KOPT-K1 (cell line): ENCODE measurements around the gene KRT222.

Source experiments
- H3K27ac ChIP-seq: fragments of 200-600 bp; sonication (generic); 2 replicates; pipeline ENCODE4 v1.5.1; 2016; ENCODE audit warnings: antibody characterized with exemption, mild to moderate bottlenecking, low read depth, low read length; ENCODE audit not compliant: poor library complexity, severe bottlenecking
- H3K36me3 ChIP-seq: fragments of 200-600 bp; sonication (generic); 2 replicates; pipeline ENCODE4 v1.5.1; 2017; ENCODE audit warnings: antibody characterized with exemption, mild to moderate bottlenecking, low read length, moderate library complexity; ENCODE audit not compliant: insufficient read depth
- H3K9me3 ChIP-seq: fragments of 200-600 bp; sonication (generic); 2 replicates; pipeline ENCODE4 v1.5.1; 2017; ENCODE audit warnings: antibody characterized with exemption, low read length, mild to moderate bottlenecking; ENCODE audit not compliant: insufficient read depth, poor library complexity, severe bottlenecking

Gene KRT222

DNA sequence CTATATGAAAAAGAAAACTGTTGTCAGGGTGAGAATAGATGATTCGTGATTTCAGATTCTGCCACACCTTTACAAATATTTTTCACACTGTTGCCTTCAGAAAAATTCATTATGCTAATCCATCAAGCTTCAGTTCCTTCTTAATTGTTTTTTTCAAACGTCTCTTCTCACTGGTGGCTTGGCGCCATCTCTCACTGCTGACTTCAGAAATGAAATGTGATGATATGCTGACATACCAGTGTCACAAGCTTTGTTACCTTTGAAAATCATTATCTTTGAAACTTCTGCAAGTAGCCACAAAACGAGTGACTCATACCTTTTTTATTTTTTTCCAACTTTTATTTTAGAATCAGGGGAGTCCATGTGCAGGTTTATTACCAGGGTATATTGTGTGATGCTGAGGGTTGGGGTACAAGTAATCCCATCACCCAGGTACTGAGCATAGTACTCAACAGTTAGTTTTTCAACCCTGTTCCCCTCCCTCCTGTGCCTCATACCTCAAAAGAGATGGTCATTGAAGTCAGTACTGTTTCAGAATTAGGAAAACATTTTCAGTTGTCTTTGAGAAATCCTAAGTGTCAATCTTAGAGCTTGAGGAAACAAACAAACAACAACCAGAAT, 14.0 kb upstream of the KRT222 start:
- Histone ChIP-seq H3K9me3 (no peaks in the 10 kb centered on the region), H3K36me3 (no peaks in the 10 kb centered on the region), H3K27ac (no peak overlapping the region)

- no peak overlapping the region for H3K27ac ChIP-seq
Measured at GRCh38 chr17:40675905-40676304, 10.9 kb upstream of the KRT222 start.

DNA sequence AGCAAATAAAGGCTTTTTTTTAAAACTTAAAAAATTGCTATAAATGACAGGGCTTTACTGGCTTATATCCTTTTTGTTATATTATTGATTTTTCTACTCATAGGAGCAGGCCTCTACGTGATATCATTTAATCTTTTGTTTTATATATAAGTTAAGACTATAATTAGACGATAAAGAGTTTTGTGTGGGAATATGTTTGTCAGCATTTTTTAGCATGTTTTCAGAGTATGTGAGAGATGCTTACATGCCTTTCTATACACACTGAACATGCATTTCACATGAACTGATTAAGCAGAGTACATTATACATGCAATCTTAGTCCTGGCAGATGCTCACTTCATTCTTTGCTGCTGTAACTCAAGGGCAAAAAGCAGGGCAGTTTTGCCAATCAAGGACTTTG, 7.7 kb upstream of the KRT222 start:
- Histone ChIP-seq H3K36me3 (no peaks in the 10 kb centered on the region), H3K27ac (no peak overlapping the region), H3K9me3 (no peaks in the 10 kb centered on the region)

More at GRCh38 chr17:40675905-40676304, 10.9 kb upstream of the KRT222 start:
- Histone ChIP-seq H3K36me3 (no peaks in the 10 kb centered on the region), H3K9me3 (no peaks in the 10 kb centered on the region)

DNA sequence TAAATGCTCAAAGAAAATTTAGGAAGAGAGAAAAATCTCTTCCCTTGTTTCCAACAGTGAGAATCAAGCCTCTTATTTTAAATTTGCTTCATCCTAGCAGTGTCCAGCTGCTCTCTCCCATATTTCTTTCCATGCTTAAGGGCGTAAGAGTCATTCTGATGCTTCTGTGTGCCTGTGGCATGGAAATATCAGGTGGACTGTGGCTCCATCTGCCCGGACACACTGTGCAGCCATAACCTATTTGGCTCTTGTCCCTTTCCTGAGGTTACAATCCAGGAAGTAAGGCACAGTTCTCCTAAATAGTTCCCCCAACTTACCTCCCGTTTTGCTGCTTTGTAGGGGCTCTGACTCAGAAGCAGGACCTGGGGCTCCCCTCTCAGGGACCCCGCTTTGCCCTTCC, 6.3 kb upstream of the KRT222 start:
- no peak overlapping the region for H3K27ac ChIP-seq
- H3K36me3 ChIP-seq, result no peaks in the 10 kb centered on the region
- no peaks in the 10 kb centered on the region for H3K9me3 ChIP-seq

DNA sequence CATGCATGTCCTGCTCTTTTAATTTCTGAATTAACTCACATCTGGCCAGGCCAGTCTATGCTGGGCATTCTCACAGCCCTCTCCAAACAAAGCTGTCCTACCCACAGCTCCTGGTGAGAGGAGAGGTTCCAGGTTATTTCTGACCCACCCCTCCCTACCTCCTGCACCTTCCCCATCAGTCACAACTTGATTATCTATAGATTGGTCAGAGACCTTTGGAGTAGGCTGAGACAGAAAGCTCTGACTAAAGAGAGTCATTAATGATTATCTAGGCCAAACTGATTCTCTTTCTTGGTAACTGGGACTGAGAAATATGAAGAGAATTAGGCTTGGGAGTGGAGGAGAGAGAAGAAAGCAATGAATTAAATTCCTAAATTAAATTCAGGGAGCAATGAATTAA, 1.4 kb upstream of the KRT222 start:
- no peaks in the 10 kb centered on the region for H3K9me3 ChIP-seq
- H3K27ac ChIP-seq, result no peak overlapping the region
- H3K36me3 ChIP-seq, result no peaks in the 10 kb centered on the region

- H3K36me3 ChIP-seq, result no peaks in the 10 kb centered on the region
- H3K27ac ChIP-seq, result no peak overlapping the region
- no peaks in the 10 kb centered on the region for H3K9me3 ChIP-seq
Measured at GRCh38 chr17:40663252-40663651, 1.7 kb downstream of the KRT222 start.

GRCh38 chr17:40659911-40660310, 5.1 kb downstream of the KRT222 start:
- H3K27ac ChIP-seq, result no peak overlapping the region
- no peaks in the 10 kb centered on the region for H3K9me3 ChIP-seq
- H3K36me3 ChIP-seq, result no peaks in the 10 kb centered on the region

- no peaks in the 10 kb centered on the region for H3K36me3 ChIP-seq
- H3K9me3 ChIP-seq, result no peaks in the 10 kb centered on the region
- H3K27ac ChIP-seq, result no peak overlapping the region
Measured at GRCh38 chr17:40658396-40658795, 6.6 kb downstream of the KRT222 start.

DNA sequence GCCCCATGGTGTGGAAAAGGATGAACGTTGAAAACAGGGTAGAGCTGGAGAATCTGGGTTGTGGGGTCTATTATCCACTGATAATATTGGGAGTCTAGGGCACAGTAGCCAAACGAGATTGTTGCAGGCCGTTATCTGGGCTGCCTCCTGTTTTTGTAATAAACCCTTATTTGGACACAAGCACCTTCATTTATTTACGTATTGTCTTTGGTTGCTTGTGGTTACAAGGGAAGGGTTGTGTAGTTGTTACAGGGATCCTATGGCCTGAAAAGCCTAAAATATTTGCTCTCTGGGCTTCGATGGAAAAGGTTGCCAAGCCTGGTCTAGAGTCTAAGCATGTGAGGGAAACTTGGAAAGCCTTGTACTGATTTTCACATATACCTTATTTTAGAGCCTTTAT, 13.0 kb downstream of the KRT222 start:
- H3K9me3 ChIP-seq, result no peaks in the 10 kb centered on the region
- no peak overlapping the region for H3K27ac ChIP-seq
- H3K36me3 ChIP-seq, result no peaks in the 10 kb centered on the region

DNA sequence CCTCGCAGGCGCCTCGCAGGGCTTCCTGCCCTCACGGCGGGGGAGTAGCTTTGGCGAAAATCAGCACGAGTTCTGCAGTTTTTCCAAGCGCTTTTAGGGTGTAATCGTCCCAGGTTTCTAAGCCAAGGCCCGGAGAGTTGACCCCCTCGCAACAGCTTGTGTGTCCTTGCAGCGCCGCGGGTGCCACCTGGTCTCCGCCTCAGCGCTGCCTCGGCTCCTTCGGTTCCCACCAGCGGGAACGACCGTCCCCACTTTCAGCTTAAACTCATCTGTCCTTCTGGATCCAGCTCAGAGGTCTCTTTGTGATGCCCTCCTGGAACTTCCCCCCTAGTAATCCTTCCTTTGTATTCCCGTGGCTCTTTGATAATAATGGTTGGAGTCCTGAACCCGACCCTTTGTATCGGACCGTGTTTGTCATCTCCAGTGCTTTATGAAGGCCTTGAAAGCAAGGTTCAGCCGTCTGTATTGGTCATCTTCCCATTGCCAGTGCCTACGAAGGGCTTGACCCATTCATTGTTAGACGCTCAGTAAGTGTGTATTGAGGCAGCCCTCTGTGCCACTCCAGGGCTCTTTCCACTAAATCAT, 16.5 kb downstream of the KRT222 start:
- peak overlapping the region; percentile 95 for H3K27ac ChIP-seq
- peaks cover 28% of the 10 kb centered on the region for H3K36me3 ChIP-seq
- no peaks in the 10 kb centered on the region for H3K9me3 ChIP-seq

- H3K27ac ChIP-seq, result peak within 1 kb of the TSS; percentile 95
Measured at GRCh38 chr17:40647624-40648383, 17.2 kb downstream of the KRT222 start, which contains the start of gene SMARCE1. SMARCE1 (minus strand) TSS chr17:40647818; CDS start chr17:40645802, 2,016 bp downstream.

DNA sequence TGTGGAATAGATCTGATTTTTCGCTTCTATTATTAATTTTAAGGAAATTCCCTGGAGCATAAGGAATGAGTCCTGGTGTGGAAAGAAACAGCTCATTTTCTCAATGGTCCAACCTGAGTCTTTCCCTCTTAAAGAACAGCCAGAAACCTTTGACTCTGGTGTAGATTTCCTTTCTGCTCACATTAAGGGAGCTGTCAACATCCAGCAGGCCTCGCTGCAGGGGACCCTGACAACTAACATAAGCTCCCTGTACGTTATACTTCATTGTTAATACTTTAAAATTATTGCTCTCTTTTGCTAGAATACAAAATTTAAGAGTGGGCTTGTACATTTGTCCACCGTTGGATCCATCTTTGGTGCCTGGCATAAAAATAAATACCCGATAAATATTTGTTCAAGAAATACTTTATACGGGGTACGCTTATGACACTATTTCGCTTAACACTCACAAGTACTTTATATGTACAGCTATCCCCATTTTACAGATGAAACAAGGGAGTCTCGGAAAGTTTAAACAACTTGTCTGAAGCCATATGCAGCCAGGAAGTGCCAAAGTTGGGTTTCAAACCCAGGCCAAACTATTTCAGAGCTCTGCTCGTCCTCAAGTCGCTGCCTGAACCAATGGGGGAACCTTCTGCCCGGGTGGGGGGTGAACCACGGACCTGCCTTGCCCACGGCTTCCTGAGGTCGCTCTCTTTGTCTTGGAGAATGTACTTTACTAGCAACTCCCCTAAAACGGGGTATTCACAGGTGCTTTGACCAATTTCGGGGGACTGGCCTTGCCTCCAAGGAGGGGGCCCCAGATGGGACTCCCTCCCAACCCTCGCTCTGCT, 18.0 kb downstream of the KRT222 start:
- peaks cover 43% of the 10 kb centered on the region for H3K36me3 ChIP-seq
- peak overlapping the region; percentile 95 for H3K27ac ChIP-seq
- no peaks in the 10 kb centered on the region for H3K9me3 ChIP-seq

More at GRCh38 chr17:40647624-40648383, 17.2 kb downstream of the KRT222 start, which contains the start of gene SMARCE1:
- H3K36me3 ChIP-seq, result peaks cover 35% of the 10 kb centered on the region
- no peaks in the 10 kb centered on the region for H3K9me3 ChIP-seq

DNA sequence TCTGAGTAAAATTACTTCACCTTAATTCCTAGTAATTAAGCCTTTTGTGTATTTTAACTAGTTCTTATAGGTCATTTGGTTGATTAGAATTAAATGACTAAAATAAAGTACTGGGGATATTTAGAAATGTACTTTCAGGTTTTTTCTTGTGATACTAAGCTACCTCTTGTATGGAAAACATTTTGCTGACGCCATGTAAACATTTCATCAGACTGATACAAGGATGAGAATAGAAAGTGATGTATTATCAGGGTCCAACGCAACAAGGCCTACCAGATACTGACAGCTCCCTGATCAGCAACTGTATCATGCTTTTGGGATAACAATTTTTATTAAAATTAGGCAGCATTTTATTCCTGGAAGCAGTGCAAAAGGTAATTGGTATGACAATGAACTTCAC, 19.0 kb downstream of the KRT222 start:
- H3K27ac ChIP-seq, result no peak overlapping the region
- no peaks in the 10 kb centered on the region for H3K9me3 ChIP-seq
- peaks cover 53% of the 10 kb centered on the region for H3K36me3 ChIP-seq

DNA sequence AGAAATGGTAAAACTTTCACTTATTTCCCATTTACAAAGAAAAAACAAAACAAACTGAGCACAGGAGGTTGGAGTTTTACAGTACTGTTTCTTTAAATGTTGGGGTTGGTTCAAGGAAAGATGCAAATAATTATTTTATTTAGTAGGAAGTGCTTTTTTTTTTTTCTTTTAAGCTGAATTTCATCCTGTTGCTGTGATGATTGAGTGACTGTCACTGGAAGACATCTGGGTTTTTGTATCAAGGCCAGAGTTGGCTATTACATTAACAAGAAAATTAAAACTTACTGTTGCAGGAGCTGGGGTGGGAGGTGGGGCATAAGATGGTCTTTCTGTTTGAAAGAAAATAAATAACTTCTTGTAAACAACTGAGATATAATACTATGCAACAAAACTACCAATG, 19.7 kb downstream of the KRT222 start:
- Histone ChIP-seq H3K9me3 (no peaks in the 10 kb centered on the region), H3K36me3 (peaks cover 60% of the 10 kb centered on the region), H3K27ac (no peak overlapping the region)

DNA sequence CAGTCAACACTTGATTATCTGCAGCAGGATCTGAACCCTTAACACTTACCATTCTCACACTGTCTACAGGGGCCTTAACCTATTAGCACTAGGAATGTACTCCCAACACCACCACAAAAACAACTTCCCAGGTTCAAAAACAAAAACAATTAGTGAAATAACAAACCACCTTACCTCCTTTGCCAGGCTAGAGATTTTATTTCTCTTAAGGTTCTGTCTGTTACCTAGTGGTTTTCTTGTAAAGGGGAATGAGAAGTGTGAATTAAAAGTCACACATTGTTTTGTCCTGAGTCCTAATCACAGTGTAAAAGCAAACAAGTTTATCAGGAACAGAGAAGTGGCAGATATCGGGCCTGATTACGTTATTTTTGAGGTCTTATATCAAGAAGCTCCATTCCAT, 27.0 kb downstream of the KRT222 start:
- Histone ChIP-seq H3K36me3 (peaks cover 100% of the 10 kb centered on the region), H3K27ac (no peak overlapping the region), H3K9me3 (no peaks in the 10 kb centered on the region)
